ENCODE measurements around the gene MAPKAP1.

Gene MAPKAP1

DNA sequence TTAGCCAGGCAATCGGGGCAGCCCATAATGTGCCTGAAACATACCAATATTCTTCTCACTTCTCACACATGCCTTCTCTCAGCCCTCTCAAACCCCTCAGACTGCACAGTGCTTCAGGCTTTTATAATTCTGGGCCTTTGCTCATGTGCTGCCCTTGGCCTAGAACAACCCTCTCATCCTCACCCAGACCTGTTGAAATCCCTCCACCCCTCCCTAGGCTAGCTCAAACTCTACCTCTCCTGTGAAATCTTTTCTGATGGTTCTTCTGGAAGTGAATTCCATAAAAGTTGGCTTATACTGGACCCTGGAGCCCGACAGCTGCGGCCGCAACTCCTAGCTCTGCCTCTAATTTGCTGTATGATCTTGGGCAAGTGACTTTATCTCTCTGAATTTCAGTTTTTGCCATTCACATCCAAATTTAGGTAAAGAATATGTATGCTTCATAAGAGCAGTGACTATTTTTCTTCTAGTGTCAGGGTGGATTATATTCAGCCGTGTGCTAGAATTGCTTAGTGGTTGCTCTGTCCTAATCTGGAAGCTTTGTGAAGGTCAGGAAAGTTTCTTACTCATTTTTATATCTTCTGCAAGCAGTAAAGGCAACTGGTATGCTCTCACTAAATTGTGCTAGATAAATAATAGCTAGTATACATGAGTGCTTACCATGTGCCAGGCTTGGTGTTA lies 221.4 kb downstream of the MAPKAP1 start:
- TF ChIP-seq CREB1 (IDR thresholded peaks at IDR 0.05; ENCODE audit: low read depth) (no peak), TEAD4 (IDR thresholded peaks at IDR 0.05) (no peak), FOXM1 (IDR thresholded peaks at IDR 0.05; ENCODE audit: borderline replicate concordance, low read depth) (no peak), YY1 (IDR thresholded peaks at IDR 0.05; ENCODE audit: low read depth) (no peak), NFIC (IDR thresholded peaks at IDR 0.05) (no peak), EP300 (IDR thresholded peaks at IDR 0.05; ENCODE audit: borderline replicate concordance) (no peak), ZBTB7A (IDR thresholded peaks at IDR 0.05; ENCODE audit: low read depth) (no peak), TCF12 (IDR thresholded peaks at IDR 0.05; ENCODE audit: low read depth) (no peak), EGR1 (IDR thresholded peaks at IDR 0.05) (no peak), TAF1 (IDR thresholded peaks at IDR 0.05; ENCODE audit: low read depth) (no peak), RAD21 (IDR thresholded peaks at IDR 0.05; ENCODE audit: low read depth) (no peak)
- TF ChIP-seq, protein P1, sequence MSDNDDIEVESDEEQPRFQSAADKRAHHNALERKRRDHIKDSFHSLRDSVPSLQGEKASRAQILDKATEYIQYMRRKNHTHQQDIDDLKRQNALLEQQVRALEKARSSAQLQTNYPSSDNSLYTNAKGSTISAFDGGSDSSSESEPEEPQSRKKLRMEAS (IDR thresholded peaks at IDR 0.05) = no peak
- TF ChIP-seq, protein P2, sequence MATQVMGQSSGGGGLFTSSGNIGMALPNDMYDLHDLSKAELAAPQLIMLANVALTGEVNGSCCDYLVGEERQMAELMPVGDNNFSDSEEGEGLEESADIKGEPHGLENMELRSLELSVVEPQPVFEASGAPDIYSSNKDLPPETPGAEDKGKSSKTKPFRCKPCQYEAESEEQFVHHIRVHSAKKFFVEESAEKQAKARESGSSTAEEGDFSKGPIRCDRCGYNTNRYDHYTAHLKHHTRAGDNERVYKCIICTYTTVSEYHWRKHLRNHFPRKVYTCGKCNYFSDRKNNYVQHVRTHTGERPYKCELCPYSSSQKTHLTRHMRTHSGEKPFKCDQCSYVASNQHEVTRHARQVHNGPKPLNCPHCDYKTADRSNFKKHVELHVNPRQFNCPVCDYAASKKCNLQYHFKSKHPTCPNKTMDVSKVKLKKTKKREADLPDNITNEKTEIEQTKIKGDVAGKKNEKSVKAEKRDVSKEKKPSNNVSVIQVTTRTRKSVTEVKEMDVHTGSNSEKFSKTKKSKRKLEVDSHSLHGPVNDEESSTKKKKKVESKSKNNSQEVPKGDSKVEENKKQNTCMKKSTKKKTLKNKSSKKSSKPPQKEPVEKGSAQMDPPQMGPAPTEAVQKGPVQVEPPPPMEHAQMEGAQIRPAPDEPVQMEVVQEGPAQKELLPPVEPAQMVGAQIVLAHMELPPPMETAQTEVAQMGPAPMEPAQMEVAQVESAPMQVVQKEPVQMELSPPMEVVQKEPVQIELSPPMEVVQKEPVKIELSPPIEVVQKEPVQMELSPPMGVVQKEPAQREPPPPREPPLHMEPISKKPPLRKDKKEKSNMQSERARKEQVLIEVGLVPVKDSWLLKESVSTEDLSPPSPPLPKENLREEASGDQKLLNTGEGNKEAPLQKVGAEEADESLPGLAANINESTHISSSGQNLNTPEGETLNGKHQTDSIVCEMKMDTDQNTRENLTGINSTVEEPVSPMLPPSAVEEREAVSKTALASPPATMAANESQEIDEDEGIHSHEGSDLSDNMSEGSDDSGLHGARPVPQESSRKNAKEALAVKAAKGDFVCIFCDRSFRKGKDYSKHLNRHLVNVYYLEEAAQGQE (IDR thresholded peaks at IDR 0.05; ENCODE audit: low read depth) = no peak
- TF ChIP-seq, protein P3, sequence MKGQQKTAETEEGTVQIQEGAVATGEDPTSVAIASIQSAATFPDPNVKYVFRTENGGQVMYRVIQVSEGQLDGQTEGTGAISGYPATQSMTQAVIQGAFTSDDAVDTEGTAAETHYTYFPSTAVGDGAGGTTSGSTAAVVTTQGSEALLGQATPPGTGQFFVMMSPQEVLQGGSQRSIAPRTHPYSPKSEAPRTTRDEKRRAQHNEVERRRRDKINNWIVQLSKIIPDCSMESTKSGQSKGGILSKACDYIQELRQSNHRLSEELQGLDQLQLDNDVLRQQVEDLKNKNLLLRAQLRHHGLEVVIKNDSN (IDR thresholded peaks at IDR 0.05) = no peak

DNA sequence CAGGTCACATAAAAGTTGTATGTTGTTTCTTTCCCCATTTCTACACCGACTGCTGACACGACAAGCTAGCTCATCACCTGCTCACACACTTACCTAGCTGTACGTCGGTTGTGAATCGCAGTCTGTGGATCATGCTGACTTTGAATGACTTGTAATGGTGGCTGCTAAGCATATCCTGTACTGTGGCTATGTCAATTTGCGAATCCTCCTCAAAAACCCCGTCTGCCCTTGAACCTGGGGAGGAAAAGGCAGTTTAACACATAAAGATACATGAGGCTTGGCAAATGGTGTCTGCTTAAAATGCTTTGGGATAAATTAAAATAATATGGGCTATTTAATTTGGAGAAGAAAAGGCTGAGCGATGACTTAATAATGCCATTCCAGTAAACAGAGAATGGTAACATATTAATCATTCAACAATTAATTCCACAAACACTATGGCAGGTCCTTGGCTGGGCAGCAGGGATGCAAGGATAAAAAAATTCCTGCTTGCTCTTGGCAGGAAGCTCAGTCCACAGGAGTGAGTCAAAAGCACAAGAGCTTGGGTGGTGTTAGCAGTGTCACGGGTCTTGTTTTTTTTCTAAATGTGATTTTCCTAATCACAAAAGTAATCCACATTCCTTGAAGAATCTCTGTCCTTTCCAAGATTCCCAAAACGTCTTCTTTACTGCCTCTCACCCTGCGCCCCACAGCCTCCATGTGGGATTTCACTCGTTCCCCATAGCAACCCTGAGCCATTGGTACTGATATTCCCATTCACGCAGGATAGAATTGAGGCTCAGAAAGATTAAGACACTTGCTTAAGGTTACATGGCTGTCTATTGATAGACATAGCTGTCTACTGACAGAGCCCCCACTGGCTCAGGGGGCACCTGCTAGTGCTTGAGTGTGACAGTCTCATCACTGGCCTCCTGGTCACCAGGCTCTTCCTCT lies 222.4 kb downstream of the MAPKAP1 start:
- no peak for TF ChIP-seq EGR1 (IDR thresholded peaks at IDR 0.05)
- TF ChIP-seq RAD21 (IDR thresholded peaks at IDR 0.05; ENCODE audit: low read depth) = no peak
- no peak for TF ChIP-seq EP300 (IDR thresholded peaks at IDR 0.05; ENCODE audit: borderline replicate concordance)
- TF ChIP-seq ZBTB7A (IDR thresholded peaks at IDR 0.05; ENCODE audit: low read depth) = no peak
- TF ChIP-seq, protein P3 (IDR thresholded peaks at IDR 0.05) = no peak

DNA sequence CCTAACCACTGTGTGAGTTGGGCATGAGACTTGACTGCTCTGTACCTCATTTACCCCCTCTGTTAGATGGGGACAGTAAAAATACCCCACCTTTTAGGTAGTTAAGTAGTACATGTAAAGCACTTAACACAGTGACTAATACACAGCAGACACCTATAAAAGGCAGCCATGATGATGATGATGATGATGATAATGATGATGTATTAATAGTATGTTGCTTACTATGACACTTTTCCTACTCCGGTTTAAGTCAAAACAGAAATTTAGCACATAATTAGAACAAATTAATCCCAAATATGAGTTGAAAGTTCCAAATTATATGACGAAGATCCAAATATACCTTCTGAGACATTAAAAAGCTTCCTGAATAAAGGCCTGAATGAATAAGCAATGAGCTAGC lies 223.3 kb downstream of the MAPKAP1 start:
- TF ChIP-seq, protein P1 (IDR thresholded peaks at IDR 0.05) = no peak
- TF ChIP-seq ZBTB7A (IDR thresholded peaks at IDR 0.05; ENCODE audit: low read depth) = no peak
- no peak for TF ChIP-seq FOXM1 (IDR thresholded peaks at IDR 0.05; ENCODE audit: borderline replicate concordance, low read depth)
- TF ChIP-seq TEAD4 (IDR thresholded peaks at IDR 0.05) = no peak
- TF ChIP-seq, protein P3 (IDR thresholded peaks at IDR 0.05) = no peak
- no peak for TF ChIP-seq CREB1 (IDR thresholded peaks at IDR 0.05; ENCODE audit: low read depth)
- TF ChIP-seq EGR1 (IDR thresholded peaks at IDR 0.05) = no peak
- TF ChIP-seq TAF1 (IDR thresholded peaks at IDR 0.05; ENCODE audit: low read depth) = no peak
- TF ChIP-seq YY1 (IDR thresholded peaks at IDR 0.05; ENCODE audit: low read depth) = no peak
- TF ChIP-seq NFIC (IDR thresholded peaks at IDR 0.05) = no peak
- no peak for TF ChIP-seq CEBPB (IDR thresholded peaks at IDR 0.05)
- TF ChIP-seq, protein P2 (IDR thresholded peaks at IDR 0.05; ENCODE audit: low read depth) = no peak
- TF ChIP-seq EP300 (IDR thresholded peaks at IDR 0.05; ENCODE audit: borderline replicate concordance) = no peak
- TF ChIP-seq RAD21 (IDR thresholded peaks at IDR 0.05; ENCODE audit: low read depth) = no peak
- no peak for TF ChIP-seq TCF12 (IDR thresholded peaks at IDR 0.05; ENCODE audit: low read depth)

DNA sequence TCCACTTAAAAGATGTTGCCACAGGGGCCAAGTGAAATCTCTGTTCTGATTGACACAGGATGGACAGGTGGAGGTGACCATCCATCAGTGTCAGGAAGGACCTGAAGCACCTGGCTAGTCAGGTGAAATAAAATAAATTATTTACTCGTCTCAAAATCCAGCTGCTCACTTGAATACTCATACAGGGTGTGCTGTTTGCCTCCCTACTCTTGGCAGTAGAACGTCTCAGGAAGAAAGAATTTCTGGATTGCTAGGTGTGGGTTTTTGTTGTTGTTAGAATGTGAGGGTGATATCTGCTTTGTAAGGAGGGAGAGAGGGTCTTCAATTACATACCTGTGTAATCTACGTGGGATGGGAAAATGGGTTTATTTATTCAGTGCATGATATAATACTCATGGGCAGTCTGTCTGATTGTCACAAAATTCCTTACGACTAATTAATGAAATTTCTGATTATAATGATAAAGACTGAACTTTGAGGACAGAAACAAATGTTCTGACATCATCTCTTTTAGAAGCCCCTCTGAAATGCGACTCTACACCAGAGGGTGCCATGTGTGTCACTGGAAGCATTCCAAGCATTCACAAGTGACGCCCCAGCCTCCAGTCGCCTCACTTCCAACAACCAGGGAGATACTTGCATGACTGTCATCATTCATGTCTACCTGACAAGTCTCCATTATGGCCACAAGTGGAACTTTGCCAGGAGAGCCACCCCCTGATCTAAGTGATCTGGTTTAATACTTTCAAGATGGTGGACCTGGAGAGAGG lies 227.0 kb downstream of the MAPKAP1 start:
- TF ChIP-seq YY1 (IDR thresholded peaks at IDR 0.05; ENCODE audit: low read depth) (no peak), TCF12 (IDR thresholded peaks at IDR 0.05; ENCODE audit: low read depth) (no peak), TEAD4 (IDR thresholded peaks at IDR 0.05) (no peak), TAF1 (IDR thresholded peaks at IDR 0.05; ENCODE audit: low read depth) (no peak), RAD21 (IDR thresholded peaks at IDR 0.05; ENCODE audit: low read depth) (no peak), EGR1 (IDR thresholded peaks at IDR 0.05) (no peak), CEBPB (IDR thresholded peaks at IDR 0.05) (no peak), NFIC (IDR thresholded peaks at IDR 0.05) (no peak)
- TF ChIP-seq, protein P3 (IDR thresholded peaks at IDR 0.05) = no peak
